ENCODE data around the gene NDUFA8. TPM values are rescaled to one million over a fixed set of nuclear protein-coding genes. Genes with fewer than 3 reads are reported as not detected.

Gene NDUFA8
- total RNA-seq, 1 experiment from 2014 or later: 30.6 TPM

DNA sequence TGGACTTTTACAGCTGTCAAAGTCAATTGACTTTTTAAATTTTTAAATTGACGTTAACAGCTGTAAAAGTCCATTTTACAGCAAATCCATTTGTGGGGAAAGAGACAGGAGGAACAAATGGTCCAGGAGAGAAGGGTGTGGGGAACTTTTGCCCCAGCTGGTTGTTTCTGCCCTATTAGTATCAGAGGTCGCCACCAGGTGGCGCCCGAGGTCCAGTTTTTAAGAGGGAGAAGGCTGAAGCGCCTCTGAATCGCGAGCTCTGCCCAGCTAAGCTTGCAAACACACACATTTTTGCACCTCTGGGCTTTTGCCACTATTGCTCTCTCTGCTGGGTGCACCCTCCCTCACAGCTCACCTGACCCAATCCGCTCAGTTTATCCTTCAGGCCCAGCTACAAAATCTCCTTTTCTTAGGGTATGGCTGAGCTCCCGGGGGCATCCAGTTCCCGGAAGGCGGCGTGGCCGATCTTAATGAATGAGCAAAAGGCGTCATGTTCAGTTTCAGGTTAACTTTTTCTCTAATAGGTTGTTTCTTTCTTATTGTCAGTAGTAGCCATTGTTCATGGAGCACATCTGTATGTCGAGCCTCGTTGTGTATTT lies 60.2 kb downstream of the NDUFA8 start:
- peak; percentile 63 for DNase-seq (ENCODE audit: low read depth)

DNA sequence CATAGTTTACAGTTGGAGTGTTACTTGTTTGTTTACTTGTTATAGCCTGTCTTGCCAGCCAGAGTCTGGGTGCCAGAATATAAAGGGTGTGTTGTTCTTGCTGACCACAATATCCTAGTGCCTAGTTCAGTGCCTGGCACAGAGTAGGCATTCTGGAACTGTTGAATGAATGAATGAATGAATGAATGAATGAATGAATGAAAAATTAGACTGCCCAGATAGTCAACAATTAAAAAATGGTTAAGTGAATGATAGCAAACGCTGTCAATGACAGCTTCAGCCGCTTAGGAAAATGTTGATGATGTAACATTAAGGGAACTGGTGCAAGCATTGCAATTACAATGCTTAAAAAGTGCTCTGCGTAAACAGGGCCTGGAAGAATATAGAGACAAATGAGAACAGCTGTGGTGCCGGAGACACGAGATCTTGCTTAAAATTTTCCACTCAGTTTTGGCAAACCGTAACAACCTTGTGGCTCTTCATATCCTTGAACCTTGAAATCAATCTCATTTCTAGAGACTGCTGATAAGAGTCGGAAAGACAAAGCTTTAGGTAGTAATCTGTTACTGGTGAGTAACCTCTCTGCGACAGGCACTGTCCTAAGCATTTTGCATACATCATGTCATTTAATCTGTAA lies 61.8 kb downstream of the NDUFA8 start:
- DNase-seq (ENCODE audit: low read depth): no peak

- DNase-seq (ENCODE audit: low read depth): no peak
Measured at GRCh38 chr9:122096620-122097415, 62.8 kb downstream of the NDUFA8 start.

- DNase-seq (ENCODE audit: low read depth): peak; percentile 52
Measured at GRCh38 chr9:122095010-122095767, 64.4 kb downstream of the NDUFA8 start.

Other genes with a start within 250 kb of the NDUFA8 start
- 0.60 and 2.0 TPM in 2 replicates for gene TTLL11, start 66.5 kb downstream of the NDUFA8 start, total RNA-seq (2014; rRNA removed; shearing (Covaris generic))
- gene MORN5, start 129 bp upstream of the NDUFA8 start, total RNA-seq (2014; rRNA removed; shearing (Covaris generic)): not detected in 2 replicates
- under 0.01 and 0.12 TPM in 2 replicates for gene LHX6, start 69.2 kb upstream of the NDUFA8 start, total RNA-seq (2014; rRNA removed; shearing (Covaris generic))
- 10.2 and 12.5 TPM in 2 replicates for gene RBM18, start 105.1 kb upstream of the NDUFA8 start, total RNA-seq (2014; rRNA removed; shearing (Covaris generic))
- gene MRRF, start 105.1 kb upstream of the NDUFA8 start, total RNA-seq (2014; rRNA removed; shearing (Covaris generic)): 23.4 and 28.6 TPM in 2 replicates
- 10.1 and 11.5 TPM in 2 replicates for gene PTGS1, start 211.2 kb upstream of the NDUFA8 start, total RNA-seq (2014; rRNA removed; shearing (Covaris generic))

Data from RPMI7951 (cell line).